Right ventricle myocardium inferior (tissue), 1 donor: ENCODE results near the gene BET1L. TPM values are rescaled to one million over a fixed set of nuclear protein-coding genes. Genes with fewer than 3 reads are reported as not detected.
"Not testable (repeated sequence)": the region's sequence is repeated elsewhere in the genome, so short reads cannot be mapped to it uniquely, and the experiment has no call there.

ENCODE experiments used
- ATAC-seq: fragments of 200-7000 bp; cut with Tn5 transposase; one replicate; pipeline ENCODE4 v1.9.1; 2020; ENCODE audit warnings: mild to moderate bottlenecking, moderate library complexity
- DNase-seq: peaks from one replicate; pipeline ENCODE4 v3.0.0; 2021; ENCODE audit errors: missing footprints
- intact Hi-C: fragments of 100-400 bp; cut with DNase I; formaldehyde crosslinking; loops from one replicate; pipeline ENCODE4 v1.11.0; 2022
- total RNA-seq: library from RNA; stranded (reverse); fragmentation: NEBNext Ultra II Directional; extraction: Animal tissue kit (Norgen Biotek cat#: 25700); gene quantifications from one replicate; pipeline ENCODE4 v1.2.1, GENCODE V29; 2021
- donor health status: DM: no; HTN: yes; CAD: no; lungs with severe emphysema.

BET1L gene
- total RNA-seq, 1 donor from 2014 or later: 19.4 TPM

DNA sequence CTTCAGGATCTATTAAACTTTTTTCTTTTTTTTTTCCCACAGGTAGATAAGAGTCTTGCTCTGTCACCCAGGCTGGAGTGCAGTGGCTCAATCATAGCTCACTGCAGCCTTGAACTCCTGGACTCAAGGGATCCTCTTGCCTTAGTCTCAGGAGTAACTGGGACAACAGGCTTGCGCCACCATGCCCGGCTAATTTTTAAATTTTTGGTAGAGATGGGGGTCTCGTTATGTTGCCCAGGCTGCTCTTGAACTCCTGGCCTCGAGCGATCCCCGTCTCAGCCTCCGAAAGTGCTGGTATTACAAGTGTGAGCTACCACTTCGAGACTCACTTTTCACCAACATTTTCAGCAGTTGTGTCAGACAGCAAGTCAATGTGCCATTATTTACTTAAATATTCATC, 28.0 kb upstream of the BET1L start:
- intact Hi-C loops: loop anchor here (5.0 kb wide), 1 partner anchor 122 kb away; no protein-coding TSS in a partner anchor
- DNase-seq (no peak), ATAC-seq (no peak)

DNA sequence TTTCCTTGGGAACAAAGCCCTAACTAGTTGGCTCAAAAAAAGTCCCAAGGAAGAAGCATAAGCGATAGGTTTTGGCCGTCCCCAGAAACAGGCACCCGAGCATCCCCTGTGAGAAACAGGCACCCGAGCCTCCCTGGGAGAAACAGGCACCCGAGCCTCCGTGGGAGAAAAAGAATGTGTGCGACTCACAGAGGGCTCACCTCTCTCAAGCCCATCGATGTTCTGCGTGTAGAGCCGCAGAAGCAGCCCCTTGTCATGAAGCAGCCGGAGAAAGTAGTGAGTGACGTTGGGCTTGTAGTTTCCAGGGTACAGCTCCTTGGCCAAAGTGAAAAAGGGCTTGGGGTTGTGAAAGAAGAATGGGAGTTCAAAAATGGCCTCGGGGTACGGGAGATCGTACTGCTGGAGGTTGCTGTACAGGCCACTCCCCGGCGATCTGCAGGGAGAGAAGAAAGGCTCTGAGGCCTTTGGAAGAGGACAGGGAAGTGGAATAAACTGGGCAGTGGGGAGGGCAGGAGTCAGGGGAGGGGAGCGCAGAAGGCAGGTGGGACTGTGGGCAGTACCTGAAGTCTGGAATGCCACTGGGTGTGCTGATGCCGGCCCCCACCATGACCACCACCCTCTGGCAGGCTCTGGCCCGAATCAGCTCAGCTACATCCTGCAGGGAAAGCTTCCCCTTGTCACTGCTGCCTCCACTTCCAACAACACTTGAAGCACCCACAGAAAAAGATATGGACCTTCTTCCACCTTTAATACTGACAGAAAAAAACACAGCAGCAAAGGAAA, 25.8 kb upstream of the BET1L start:
- no peak for ATAC-seq
- intact Hi-C loops: loop anchor here (1.0 kb wide), 1 partner anchor 25 kb away; no protein-coding TSS in a partner anchor
- DNase-seq: no peak

DNA sequence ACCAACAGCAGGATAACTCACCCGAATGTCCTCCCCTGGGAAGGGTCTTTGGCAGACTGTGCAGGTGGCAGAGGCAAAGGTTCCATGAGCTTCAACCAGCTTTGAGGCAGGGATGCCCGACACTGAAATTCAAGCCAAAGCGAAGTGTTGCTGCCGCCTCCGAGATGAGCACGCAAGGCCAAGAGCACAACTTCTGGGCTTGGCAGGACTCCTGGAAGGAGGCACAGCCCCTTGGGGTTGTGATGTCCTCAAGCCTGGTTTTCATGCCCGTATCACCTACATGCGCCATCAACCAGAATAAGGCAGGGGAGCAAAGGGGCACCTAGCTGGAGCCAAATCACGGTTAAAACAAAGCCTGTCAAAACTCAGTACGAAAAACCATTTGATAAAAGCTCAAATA, 23.2 kb upstream of the BET1L start:
- intact Hi-C loops: no loop called here
- ATAC-seq: no peak
- DNase-seq: no peak

DNA sequence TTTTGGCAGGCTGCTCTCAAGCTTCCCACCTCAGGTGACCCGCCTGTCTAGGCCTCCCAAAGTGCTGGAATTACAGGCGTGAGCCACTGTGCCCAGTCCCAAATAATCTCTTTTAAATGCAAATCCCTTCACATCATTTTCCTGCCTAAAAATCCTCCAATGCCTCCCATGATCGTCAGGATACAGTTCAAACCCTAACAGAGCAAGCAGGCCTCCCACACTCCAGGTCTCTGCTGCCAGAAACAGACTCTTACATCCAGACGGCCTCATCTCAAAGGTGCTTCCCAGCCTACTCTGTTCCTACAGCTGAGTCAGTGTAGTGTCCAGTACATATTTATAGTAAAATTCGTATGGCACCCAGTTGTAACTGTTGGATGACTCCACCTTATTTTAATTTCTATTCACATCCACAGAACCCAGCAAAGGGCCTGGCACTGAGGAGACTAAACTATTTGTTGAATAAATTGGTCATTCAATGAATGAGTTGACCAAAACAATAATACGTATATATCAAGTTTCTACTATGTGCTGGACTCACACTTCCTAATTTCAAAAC, 20.7 kb upstream of the BET1L start:
- intact Hi-C loops: no loop called here
- DNase-seq (no peak), ATAC-seq (no peak)

DNA sequence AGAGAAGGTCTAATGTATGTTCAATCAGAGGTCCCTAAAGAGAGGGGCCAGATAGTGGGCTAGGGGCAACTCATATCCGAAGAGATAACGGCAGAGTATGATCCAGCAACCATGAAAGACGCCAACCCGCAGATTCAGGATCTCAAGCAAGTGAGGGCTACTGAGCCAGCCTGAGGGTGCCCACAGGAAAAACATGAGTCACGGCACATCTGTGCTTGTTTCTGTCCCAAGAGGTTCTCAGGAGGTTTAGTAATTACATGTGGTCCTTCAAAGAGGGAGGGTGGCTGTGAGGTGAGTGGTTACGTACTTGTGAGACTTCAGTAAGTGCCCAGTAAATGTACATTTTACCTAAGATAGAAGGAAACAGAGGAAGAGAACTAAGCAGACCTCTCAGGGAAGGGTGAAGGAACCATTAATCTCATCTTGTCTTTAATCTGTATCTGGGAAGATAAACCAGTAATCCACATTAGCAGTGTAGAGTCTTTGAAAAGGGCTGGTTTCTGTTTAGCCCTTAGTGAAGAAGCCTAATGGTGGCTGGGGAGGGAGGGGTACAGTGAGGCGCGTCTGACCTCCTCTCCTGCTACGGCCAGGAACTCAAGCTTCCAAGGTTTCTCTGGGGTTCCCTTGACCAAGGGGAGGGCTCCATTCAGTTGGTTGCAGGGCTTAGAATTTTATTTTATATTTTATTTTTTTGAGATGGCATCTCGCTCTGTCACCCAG, 18.7 kb upstream of the BET1L start:
- no peak for ATAC-seq
- DNase-seq: no peak
- intact Hi-C loops: no loop called here

DNA sequence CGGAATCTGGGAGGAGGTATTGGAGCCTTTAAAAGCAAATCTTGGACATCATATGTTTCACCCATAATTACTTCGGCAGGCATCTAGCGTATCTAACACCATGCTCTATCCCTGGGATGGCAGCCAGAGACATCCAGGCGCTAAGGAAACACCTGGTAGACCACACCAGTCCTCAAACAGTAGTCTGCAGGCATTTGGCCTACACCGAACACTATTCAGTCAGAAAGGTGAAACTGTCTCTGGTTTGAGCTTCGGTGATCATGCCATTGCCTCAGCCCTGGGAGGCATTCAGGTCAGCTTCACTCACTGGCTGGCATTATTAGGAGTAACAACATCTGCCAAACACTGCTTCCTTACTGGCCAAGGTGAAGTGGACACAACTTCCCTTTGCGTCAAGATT, 17.2 kb upstream of the BET1L start:
- ATAC-seq (no peak), DNase-seq (no peak)
- intact Hi-C loops: no loop called here

DNA sequence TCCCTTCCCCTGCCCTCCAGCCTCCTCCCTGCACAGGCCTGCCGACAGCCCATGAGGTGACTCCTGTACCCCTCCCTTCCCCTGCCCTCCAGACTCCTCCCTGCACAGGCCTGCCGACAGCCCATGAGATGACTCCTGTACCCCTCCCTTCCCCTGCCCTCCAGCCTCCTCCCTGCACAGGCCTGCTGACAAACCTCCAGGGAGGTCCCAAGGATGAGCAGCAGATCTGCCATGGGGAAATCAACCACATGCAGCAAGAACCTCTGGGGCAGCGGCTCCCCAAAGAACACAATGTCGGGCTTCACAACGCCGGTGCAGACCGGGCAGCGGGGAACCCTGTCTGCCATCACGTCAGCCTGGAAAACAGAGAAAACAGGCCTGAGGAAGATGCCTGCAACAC, 16.7 kb upstream of the BET1L start:
- DNase-seq (no peak), ATAC-seq (no peak)
- intact Hi-C loops: no loop called here

DNA sequence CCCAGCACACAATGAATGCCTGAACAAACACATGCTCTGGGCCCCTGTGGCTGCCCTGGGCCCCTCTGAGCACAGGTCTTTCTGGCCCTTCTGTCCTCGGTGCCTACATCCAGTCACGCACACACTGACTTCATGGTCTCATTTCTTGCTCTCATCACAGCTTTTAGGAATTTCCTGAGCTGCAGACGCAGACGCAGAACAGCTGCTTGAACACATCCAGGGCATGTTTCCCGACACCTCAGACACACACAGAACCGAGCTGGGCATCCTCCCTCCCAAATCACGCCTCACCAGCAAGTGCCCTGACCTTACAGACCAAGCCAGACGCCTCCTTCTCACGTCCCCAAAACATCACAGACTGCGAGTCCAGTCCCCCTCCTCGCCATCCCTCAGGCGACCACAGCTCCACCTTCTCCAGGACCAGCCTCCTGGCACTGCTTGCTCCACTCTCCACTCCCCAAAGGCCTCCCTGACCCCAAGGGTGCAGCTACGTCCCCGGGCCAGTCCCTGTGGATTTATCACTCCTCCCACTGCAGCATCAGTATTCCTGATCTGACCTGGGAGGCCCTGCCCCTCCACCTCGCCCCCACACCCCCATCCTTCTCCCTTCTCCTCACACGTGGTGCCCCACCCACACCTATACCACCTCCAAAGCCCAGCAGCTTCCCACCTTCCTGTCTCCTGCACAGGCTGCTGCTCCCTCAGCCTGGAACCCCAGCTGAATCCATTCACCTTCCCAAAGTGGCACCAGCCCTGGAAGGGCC, 16.0 kb upstream of the BET1L start:
- ATAC-seq (no peak), DNase-seq (no peak)
- intact Hi-C loops: no loop called here

DNA sequence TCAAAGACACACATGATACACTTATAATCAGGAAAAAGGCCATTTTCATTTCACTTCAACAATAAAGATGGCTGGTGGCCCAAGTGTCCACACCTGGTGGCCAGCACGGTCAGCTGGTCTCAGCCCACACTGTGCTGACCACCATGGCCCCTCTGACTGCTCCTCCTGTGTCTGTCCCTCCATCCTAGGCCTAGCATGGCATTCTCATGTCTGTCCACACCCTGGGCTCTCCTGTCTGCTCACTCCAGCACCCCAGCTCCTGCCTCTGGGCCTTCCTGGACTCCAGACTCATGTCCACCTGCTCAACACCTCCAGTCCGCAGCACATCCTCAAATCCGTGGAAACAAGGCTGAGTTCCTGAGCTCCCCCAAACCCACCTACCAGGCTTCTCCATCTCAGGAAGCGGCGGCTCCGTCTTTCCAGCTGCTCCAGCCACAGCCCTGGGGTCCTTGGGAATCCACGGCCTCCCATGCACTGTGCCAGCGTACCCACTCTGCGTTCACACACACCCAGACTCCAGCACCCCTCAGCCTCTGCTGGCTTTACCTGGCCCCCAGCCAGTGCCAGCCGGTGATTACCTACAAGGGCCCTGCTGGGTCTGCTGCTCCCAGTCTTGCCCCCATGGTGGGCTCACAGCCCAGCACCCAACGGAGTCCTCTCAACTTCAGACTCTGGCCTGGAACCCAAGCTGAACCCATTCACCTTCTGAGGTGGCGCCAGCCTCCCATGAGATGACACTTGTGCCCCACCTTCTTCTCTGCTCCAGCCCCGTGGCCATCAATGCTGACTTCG, 15.0 kb upstream of the BET1L start:
- intact Hi-C loops: no loop called here
- ATAC-seq (peak; percentile 35), DNase-seq (no peak)

DNA sequence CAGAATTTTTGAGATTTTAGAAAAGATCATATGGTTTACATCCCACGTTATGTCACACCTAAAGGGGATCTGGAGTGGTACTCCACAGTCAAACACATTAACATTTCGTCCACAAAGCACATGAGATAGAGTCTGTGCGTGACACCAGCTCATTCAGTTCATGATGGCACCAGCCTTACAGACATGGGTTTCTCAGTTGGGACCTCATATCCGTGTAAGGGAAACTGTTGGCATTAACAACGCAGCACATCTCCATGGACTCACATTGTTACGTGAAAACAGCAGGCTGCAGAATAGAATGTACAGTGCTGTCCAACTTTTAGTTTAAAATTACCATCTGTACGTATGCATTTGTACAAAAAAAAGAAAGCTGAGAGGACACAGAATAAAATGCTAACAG, 14.3 kb upstream of the BET1L start:
- DNase-seq (no peak), ATAC-seq (no peak)
- intact Hi-C loops: no loop called here

DNA sequence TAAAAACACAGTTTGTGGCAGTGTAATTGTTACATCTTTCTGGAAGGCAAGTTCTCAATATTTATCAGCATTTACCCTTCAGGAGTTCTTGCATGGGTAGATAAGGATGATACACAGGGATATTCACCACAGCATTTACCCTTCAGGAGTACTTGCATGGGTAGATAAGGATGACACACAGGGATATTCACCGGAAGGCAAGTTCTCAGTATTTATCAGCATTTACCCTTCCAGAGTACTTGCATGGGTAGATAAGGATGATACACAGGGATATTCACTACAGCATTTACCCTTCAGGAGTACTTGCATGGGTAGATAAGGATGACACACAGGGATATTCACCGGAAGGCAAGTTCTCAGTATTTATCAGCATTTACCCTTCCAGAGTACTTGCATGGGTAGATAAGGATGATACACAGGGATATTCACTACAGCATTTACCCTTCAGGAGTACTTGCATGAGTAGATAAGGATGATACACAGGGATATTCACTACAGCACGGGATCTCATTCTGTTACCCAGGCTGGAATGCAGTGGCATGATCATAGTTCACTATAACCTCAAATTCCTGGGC, 13.5 kb upstream of the BET1L start:
- DNase-seq, intact Hi-C loops, ATAC-seq: not testable (repeated sequence)

DNA sequence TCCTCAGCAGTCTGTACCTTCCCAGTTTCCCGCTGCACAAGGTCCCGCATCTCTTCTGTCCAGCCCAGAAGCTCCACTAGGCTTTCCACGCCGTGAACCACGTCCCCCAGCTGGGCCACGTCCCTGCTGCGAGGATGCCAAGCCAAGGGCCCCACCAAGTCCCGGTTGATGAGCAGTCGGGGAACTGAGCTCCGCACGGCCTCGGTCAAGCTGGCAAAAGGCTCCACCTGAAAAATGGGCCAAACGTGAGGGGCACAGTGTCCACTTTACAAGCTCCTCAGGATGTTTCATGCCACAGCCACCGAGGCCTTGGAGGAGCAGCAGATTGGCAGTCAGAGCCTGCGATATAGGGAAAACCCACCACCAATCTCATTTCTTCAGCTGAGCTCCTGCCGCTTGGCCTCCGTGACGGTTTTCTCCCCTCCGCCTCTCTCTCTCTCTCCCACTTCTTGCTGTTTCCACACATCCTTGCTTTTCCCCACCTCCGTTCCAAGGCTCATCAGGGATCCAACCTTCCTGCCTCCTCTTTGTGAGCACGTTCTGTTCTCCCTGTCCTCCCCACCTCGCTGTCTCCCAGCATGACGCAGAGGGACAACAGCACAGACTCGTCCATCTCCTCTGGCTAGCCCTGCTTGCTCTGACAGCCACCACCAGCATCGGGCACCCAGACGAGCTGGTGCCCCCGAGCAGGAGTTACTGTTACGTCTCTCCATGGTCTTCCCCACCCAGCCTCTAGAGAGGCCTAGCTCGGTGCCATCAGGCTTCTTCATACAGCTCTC, 11.8 kb upstream of the BET1L start:
- intact Hi-C loops: no loop called here
- no peak for ATAC-seq
- no peak for DNase-seq

DNA sequence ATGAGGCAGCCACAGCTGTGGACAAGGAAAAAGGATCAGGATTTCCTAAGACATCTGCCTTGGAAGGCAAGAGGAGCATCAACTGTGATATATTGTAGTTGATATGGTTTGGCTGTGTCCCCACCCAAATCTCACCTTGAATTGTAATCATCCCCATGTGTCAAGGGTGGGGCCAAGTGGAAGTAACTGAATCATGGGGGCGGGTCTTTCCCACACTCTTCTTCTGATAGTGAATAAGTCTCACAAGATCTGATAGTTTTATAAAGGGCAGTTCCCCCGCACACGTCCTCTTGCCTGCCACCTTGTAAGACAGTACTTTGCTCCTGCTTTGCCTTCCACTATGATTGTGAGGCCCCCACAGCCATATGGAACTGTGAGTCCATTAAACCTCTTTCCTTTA, 10.5 kb upstream of the BET1L start:
- intact Hi-C loops: no loop called here
- no peak for DNase-seq
- no peak for ATAC-seq

DNA sequence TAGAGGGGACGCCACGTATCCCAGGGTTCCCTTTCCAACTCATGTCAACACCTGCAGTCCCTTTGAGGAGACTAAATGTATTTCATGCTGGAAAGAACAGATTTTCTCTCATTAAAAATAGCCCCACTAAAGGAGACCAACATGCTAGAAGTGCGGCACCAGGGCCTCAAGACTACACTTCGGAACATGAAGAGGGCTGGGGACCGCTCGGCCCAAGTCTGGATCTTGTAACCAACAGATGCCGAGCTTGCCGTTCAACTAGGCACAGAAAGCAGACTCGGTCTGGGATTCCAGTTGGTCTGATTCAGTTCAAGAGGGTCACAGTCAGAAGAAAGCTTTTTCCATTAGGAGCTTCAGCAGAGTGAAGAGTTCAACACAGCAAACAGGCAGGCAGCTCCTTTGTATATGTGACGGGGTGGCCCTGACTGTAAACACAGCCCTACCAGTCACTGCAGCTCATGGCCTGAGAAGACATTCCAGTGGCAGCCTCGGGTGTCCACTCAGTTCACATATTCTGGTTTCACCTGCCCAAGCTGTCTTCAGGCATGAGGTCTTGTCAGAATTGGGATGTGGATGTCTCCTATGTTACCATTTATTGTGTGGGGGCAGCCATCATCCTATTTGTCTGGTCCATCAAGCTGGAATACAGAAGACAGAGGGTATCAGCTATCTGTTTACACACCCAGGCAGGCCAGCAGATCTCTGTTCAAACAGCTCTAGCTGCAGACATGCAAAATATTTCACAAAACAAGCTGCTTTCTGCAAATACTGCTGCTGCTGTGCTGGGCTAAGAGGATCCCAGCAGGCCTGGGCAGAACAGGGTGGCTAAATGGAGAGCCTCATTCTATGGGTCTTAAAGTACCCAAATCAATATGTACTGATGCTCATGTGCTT, 9.1 kb upstream of the BET1L start:
- no peak for DNase-seq
- no peak for ATAC-seq
- intact Hi-C loops: no loop called here

DNA sequence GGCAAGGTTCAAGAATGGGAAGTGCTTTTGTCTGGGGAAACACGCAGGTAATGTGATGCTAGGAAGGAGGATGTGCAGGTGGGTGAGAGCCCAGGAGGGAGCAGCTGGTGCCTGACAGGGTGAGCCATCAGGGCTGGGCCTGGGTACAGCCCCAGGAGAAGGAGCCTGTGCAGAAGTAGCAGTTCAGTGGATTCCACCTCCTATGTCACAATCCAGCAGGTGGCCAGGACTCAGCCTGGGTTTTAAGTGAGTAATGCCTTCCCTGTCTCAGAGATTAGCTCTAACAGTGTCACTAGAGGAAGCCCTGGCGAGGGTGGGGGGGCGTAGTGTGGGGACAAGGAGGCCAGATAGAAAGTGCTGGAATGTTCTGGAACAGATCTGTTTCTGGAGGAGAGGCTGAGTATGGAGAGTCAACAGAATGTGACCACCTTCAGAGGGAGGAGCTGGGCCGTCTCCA, 8.4 kb upstream of the BET1L start:
- DNase-seq: no peak
- intact Hi-C loops: no loop called here
- no peak for ATAC-seq

DNA sequence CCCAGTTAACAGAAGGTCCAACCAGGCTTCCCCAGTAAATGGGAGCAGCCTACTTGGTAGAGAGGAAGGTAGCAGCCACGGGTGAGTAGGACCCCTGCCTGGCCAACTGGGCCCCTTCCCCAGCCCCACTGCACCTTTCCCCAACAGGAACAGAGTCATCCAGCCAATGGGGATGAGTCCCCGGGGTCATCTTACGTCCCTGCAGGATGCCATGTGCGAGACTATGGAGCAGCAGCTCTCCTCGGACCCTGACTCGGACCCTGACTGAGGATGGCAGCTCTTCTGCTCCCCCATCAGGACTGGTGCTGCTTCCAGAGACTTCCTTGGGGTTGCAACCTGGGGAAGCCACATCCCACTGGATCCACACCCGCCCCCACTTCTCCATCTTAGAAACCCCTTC, 6.9 kb upstream of the BET1L start:
- no peak for ATAC-seq
- intact Hi-C loops: no loop called here
- DNase-seq: no peak

DNA sequence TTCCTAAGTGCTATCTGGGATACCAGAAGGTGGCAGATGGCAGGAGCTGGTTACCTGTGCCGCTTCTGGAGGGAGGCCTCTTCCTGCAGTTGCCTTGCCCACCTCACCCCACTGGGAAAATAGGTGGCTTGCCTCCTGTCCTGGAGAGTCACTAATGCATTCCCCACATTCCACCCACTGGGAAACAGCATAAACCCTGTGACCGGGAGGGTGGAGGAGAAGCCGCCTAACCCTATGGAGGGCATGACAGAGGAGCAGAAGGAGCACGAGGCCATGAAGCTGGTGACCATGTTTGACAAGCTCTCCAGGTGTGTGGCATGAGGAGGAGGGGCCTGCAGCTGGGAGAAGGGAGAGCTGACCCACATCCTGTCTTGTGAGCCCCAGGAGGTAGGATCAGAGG, 5.9 kb upstream of the BET1L start:
- intact Hi-C loops: no loop called here
- ATAC-seq (no peak), DNase-seq (no peak)
